ENCODE measurements around the gene RNF207.

DNA sequence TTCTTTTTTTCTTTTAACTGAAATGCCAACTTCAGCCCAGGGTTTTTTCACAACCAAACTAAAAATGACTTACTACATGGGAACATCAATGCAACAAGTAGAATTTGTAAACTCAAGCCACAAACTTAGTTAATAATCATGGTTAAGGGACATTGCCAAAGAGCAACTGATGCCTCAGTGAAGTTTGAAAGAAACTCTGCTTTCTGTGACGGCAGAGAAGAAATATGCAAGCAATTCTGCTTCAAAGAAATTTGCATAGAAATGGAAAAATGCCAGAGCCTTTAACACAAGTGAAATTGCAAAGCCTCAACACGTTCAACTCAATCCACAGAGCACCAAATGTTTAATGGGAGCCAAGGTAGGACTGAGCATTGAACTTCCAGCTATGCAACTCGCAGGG lies 20.8 kb upstream of the RNF207 start:
- TF ChIP-seq, protein P1, sequence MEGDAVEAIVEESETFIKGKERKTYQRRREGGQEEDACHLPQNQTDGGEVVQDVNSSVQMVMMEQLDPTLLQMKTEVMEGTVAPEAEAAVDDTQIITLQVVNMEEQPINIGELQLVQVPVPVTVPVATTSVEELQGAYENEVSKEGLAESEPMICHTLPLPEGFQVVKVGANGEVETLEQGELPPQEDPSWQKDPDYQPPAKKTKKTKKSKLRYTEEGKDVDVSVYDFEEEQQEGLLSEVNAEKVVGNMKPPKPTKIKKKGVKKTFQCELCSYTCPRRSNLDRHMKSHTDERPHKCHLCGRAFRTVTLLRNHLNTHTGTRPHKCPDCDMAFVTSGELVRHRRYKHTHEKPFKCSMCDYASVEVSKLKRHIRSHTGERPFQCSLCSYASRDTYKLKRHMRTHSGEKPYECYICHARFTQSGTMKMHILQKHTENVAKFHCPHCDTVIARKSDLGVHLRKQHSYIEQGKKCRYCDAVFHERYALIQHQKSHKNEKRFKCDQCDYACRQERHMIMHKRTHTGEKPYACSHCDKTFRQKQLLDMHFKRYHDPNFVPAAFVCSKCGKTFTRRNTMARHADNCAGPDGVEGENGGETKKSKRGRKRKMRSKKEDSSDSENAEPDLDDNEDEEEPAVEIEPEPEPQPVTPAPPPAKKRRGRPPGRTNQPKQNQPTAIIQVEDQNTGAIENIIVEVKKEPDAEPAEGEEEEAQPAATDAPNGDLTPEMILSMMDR (IDR thresholded peaks at IDR 0.05), result no peak
- TF ChIP-seq POLR2A (IDR thresholded peaks at IDR 0.05), result no peak
